HK-2 (cell line): ENCODE measurements around the gene TMED4.
A peak's percentile ranks its signal among the peaks of the same experiment; 100 is the strongest.
"Not testable (repeated sequence)": the region's sequence is repeated elsewhere in the genome, so short reads cannot be mapped to it uniquely, and the experiment has no call there.

ENCODE experiments used
- DNase-seq: peaks from one replicate; pipeline ENCODE4 v3.0.0-alpha.2; 2018; ENCODE audit not compliant: unreplicated experiment

The TMED4 gene

DNA sequence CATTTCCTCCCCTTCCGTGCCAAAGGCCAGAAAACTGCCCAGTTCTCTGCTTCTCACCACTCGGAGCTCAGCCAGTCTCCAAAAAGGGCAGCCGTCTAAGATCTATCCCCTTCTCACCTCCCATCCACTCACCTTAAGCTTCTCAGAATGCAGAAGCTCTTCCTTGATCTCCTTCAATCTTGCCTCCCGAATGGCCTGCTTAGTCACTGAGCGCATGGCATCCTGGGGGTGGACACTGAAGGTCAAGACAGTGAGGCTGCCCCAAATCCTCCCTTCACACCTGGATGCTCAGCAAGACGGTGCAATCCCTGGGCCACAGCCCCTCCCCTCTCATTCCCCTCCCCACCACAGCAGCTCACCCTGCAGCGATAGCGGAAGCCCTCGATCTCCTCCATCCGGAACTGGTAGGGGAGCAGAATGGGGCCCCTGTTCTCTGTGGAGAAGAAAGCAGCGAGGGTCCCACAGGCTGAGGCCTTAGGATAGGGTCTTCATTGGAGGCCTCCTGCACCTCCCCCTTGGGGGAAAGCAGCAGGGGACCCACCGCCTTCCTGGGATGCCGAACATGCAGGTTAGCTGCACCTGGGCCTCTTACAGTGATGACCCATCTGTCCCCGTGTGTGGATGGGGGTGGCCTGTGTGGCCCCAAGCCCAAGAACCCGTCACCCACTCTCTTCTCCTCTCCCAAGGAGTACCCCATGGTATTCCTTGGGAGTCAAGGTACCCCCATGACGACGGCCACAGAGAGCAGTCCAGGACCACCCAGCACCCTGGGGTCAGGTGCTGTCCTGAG lies 13.1 kb downstream of the TMED4 start:
- DNase-seq: no peak

DNA sequence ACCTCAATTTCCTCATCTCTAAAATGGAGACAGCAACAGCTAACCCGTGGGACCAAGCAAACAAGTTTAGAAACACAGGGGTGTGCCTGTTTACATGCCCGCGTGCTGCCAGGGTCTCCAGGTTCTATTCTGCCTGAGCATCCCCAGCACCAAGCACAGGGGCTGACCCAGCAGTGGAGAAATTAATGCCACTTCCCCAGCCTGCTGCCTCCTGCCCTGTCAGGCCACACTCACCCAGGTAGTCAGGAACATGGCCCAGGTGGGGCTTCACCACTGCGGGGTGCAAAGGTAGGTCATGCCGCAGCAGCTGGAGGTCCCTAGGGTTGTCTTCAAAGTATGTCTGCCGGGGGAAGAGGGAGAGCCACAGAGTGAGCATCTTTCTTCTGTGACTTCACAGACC lies 14.1 kb downstream of the TMED4 start:
- DNase-seq: no peak

- DNase-seq: no peak
These were observed 15.4 kb downstream of the TMED4 start for GRCh38 chr7:44566680-44567079.

GRCh38 chr7:44565795-44566559 lies 16.1 kb downstream of the TMED4 start:
- no peak for DNase-seq

GRCh38 chr7:44565097-44565794 lies 16.8 kb downstream of the TMED4 start:
- DNase-seq: peak; percentile 63

DNA sequence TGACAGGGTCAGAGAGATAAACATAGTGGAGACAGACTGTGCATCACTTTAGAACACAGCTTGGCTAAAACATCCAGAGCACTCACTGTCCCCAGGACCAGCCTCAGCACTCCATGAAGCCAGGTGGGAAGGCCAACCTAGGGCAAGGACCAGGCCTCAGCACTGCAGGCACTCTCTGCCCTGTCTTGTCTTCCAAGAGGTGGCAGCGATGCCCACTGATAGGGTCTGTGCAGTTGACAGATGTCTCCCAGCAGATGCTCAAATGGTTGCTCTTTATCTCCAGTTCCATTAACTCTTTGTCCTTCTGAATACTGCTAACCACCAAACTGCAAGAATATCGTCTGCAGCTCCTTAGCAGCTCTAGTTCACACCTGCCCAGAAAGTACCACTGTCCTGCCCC lies 17.4 kb downstream of the TMED4 start:
- DNase-seq: no peak

GRCh38 chr7:44563171-44563679 lies 18.8 kb downstream of the TMED4 start:
- DNase-seq: no peak

DNA sequence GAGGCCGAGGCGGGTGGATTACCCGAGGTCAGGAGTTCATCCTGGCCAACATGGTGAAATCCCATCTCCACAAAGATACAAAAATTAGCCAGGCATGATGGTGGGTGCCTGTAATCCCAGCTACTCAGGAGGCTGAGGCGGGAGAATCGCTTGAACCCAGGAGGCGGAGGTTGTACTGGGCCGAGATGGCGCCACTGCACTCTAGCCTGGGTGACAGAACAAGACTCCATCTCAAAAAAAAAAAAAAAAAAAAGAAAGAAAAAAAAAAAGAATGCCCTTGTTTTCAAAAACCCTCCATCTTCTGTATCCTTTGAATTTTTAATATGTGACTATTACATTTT lies 19.4 kb downstream of the TMED4 start:
- DNase-seq: not testable (repeated sequence)

DNA sequence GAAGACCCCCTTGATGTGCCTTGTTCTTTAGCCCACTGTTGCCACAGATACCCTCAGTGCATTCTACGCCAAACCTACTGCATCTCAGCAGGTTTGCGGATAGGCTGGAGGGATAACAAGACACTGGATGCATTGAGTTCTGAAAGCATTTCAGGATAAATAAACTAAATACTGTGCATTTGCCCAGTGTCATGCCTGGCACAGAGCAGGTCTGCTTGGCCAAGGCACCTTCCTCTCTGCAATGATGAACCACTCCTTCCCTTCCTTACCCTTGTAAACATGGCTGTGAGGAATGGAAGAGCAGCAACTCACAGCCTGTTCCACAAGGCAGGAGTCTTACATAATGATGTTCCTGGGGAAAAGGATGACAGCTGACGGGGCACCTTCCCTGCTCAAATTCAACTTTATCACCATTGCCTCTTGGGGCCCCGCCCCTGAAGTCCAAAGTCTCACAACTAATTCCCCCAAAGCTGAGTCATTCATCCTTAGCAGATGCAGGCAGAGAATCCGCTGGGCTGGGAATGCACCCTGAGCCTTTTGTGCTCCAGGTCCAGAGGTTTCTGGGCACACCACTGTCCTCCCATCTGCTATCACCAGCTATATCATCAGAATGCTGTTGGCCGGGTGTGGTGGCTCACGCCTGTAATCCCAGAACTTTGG lies 19.9 kb downstream of the TMED4 start:
- DNase-seq: peak; percentile 44

GRCh38 chr7:44561481-44561880 lies 20.6 kb downstream of the TMED4 start:
- DNase-seq: no peak

DNA sequence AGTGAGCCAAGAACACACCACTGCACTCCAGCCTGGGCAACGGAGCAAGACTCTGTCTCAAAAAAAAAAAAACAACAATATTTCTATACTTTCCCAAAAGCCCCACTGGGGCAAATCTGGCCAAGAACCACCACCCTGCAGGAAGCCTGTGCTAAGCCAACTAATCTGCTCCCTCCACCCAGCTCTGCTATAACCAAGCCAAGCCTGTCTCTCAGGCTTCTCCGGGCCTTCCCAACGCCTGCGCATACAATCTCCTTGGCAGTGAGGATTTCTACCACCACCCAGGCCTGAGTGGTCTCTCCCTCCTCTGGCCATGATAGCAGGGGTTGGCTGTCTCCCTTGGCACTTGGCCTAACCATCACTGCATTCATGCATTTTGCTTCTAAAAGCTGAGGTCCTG lies 22.5 kb downstream of the TMED4 start:
- no peak for DNase-seq

DNA sequence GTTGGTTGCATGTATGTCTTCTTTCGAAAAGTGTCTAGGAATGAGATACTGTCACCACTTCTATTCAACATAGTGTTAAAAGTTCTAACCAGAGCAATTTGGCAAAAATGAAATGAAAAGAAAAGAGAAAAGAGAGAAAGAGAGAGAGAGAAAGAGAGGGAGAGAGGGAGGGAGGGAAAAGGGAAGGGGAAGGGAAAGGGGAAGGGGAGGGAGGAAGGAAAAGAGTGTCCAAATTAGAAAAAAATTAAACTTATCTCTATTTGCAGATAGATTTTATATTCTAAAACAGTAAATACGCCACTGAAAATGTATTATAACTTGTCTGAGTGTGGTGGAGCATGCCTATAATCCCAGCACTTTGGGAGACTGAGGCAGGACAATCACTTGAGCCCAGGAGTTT lies 24.5 kb downstream of the TMED4 start:
- no peak for DNase-seq

GRCh38 chr7:44555350-44555749 lies 26.7 kb downstream of the TMED4 start:
- no peak for DNase-seq

- not testable (repeated sequence) for DNase-seq
These were observed 29.5 kb downstream of the TMED4 start for GRCh38 chr7:44552473-44553005.

- DNase-seq: no peak
These were observed 32.6 kb downstream of the TMED4 start for GRCh38 chr7:44549457-44549856.

DNA sequence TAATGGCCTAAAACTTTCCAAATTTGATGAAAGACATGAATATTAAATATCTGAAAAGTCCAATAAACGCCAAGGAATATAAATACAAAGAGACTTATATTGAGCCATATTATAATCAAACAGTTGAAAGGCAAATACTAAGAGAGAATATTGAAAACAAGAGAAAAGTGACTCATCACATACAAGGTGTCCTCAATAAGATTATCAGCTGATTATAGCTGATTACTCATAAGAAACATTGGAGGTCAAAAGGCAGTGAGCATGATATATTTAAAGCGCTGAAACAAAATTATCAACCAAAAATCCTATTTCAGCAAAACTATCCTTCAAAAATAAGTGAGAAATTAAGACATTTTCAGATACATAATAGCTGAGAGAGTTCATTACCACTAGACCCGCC lies 33.1 kb downstream of the TMED4 start:
- no peak for DNase-seq

DNA sequence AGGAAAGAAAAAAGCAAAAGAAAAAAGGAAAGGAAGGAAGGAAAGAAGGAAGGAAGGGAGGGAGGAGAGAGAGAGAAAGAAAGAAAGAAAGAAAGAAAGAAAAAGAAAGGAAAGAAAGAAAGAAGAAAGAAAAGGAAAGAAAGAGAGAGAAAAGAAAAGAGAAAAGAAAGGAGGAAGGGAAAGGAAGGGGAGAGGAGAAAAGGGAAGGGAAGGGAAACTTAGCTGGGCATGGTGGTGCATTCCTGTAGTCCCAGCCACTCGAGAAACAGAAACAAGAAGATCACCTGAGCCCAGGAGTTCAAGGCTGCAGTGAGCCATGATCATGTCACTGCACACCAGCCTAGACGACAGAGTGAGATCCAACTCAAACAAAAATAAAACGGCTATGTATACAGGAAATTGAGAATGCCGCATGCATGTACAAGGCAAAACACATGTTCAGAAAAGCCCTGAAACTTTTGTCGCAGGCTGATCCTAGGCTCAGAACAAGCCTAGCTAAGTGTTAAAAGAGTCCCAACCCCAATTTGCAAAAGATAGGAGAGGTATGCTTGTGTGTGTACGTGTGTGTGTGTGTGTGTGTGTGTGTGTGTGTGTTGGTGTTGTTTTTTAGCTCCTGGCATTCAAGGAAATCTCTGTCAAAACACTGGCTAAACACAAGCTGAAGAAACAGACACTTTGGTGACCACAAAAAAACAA lies 34.3 kb downstream of the TMED4 start:
- no peak for DNase-seq

GRCh38 chr7:44541876-44542610 lies 40.0 kb downstream of the TMED4 start:
- no peak for DNase-seq

DNA sequence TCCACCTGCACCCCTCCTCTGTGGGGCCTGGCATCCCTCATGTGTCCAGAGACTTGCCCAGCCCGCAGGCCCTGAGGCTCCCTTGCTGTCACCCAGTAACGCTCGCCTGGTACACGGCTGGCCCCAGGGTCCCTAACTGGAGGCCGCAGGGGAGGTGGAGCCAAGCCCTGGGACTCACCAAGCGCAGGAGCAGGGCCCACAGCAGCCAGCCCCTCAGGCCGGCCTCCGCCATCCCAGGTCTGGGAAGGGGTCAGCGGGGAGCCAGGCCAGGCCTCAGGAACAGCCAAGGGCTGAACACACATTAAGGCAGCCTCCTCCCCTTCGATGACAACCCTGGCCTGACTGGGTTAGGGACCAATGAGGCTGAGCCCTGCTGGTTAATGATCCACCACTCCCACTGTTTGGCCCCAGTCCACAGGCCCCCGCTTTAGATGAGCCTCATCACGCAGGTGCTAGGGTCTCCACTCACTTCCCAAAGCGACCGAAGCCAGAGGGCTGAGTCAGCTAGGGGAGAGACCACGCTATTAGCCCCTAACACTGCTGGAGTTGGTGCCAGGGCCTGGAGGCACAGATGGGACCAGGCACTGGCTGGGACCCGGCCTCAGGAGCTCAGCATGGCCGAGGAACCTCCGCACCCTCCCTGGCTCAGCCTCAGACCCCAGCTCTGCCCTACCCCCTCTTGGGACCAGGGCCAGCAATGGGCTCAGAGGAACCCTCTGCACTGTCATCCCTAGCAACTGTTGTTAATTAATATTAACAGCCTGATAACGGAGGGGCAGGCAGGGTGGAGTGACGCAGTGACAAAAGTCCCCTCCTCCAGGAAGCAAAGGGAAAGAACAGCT lies 40.8 kb downstream of the TMED4 start, which contains the start of gene NPC1L1:
NPC1L1 (minus strand) TSS at position 303 of the 842 bp plus-strand sequence; CDS start at position 232, 71 bp downstream.
- DNase-seq: no peak
